H1 (cell line): ENCODE results near the gene OR13J1. TPM values are rescaled to one million over a fixed set of nuclear protein-coding genes. Genes with fewer than 3 reads are reported as not detected.

Experiments
- CTCF ChIA-PET: fragments of 300-600 bp; sonication (Branson Sonifier 250); formaldehyde crosslinking; loops from one replicate; lab custom pipeline; 2021; ENCODE audit not compliant: partially characterized antibody; lab: Charles Lee
- POLR2A ChIA-PET: fragments of 300-600 bp; sonication (Branson Sonifier 250); formaldehyde crosslinking; loops from one replicate; lab custom pipeline; 2021; ENCODE audit warnings: inconsistent platforms; ENCODE audit not compliant: partially characterized antibody; lab: Charles Lee
- DNase-seq, 2 experiments: peaks; one replicate each; pipeline versions ENCODE4 v3.0.0 to v3.0.0-alpha.2; 2010 to 2022; ENCODE audit warnings: low spot score in 2 of 2, low read depth in 1 of 2, mixed read lengths in 1 of 2
- FAIRE-seq: peaks from 2 replicates; lab custom pipeline; 2011; peaks lifted over from hg19 to GRCh38; lab: Jason Lieb, UNC
- H2AFZ ChIP-seq: 2 replicates; pipeline ENCODE4 v1.8.1; 2012; ENCODE audit warnings: low read length, inconsistent platforms
- H2AK5ac ChIP-seq: 2 replicates; pipeline ENCODE4 v1.6.1; 2013; ENCODE audit warnings: low read depth, low read length
- H2BK120ac ChIP-seq: replicated peaks from 2 replicates; pipeline ENCODE3; 2013; ENCODE audit warnings: low read depth, low read length, inconsistent platforms
- H2BK12ac ChIP-seq: 2 replicates; pipeline ENCODE4 v1.6.1; 2013; ENCODE audit warnings: low read depth, low read length
- H2BK15ac ChIP-seq: 2 replicates; pipeline ENCODE4 v1.6.1; 2013; ENCODE audit warnings: low read length
- H2BK20ac ChIP-seq: 2 replicates; pipeline ENCODE4 v1.6.1; 2013; ENCODE audit warnings: low read length
- H2BK5ac ChIP-seq: 2 replicates; pipeline ENCODE4 v1.6.1; 2013; ENCODE audit warnings: low read depth, low read length
- H3K14ac ChIP-seq: 2 replicates; pipeline ENCODE4 v1.6.1; 2013; ENCODE audit warnings: inconsistent platforms; ENCODE audit not compliant: insufficient read length
- H3K18ac ChIP-seq: 2 replicates; pipeline ENCODE4 v1.6.1; 2013; ENCODE audit warnings: low read length; ENCODE audit errors: extremely low read depth
- H3K23ac ChIP-seq: 2 replicates; pipeline ENCODE4 v1.6.1; 2013; ENCODE audit warnings: inconsistent platforms; ENCODE audit not compliant: insufficient read length
- H3K23me2 ChIP-seq: 2 replicates; pipeline ENCODE4 v1.6.1; 2013; ENCODE audit warnings: low read depth, low read length
- H3K27ac ChIP-seq: 2 replicates; pipeline ENCODE4 v1.6.1; 2011; ENCODE audit warnings: low read depth, low read length, inconsistent platforms
- H3K27me3 ChIP-seq, 4 experiments: replicated peaks in 1 of 4; 1 replicate in 1 of 4; 2 replicates in 3 of 4; pipeline versions ENCODE4 v1.6.1 to v1.8.1; 2011 to 2013; ENCODE audit warnings: low read length in 3 of 4, mild to moderate bottlenecking in 3 of 4, inconsistent platforms in 2 of 4, mixed read lengths in 2 of 4, moderate library complexity in 1 of 4; ENCODE audit not compliant: control insufficient read depth in 3 of 4, insufficient read depth in 3 of 4; ENCODE audit errors: extremely low read depth in 1 of 4
- H3K36me3 ChIP-seq, 4 experiments: 2 replicates each; pipeline versions ENCODE4 v1.6.1 to v1.8.1; 2011 to 2013; ENCODE audit warnings: mild to moderate bottlenecking in 4 of 4, low read length in 3 of 4, moderate library complexity in 2 of 4, control low read depth in 1 of 4, inconsistent platforms in 1 of 4; ENCODE audit not compliant: insufficient read depth in 4 of 4, control insufficient read depth in 2 of 4
- H3K4ac ChIP-seq: replicated peaks from 2 replicates; pipeline ENCODE3; 2013; ENCODE audit warnings: low read length, low read depth, mixed read lengths, inconsistent platforms; ENCODE audit not compliant: insufficient read length
- H3K4me1 ChIP-seq, 4 experiments: replicated peaks in 1 of 4; 1 replicate in 1 of 4; 2 replicates in 3 of 4; pipeline versions ENCODE4 v1.6.1 to v1.8.1; 2011 to 2013; ENCODE audit warnings: low read length in 3 of 4, inconsistent platforms in 2 of 4, mixed read lengths in 1 of 4; ENCODE audit not compliant: insufficient read depth in 4 of 4, control insufficient read depth in 3 of 4
- H3K4me2 ChIP-seq, 2 experiments: 2 replicates each; pipeline versions ENCODE4 v1.6.1 to v1.8.1; 2011 to 2013; ENCODE audit warnings: low read depth in 2 of 2, low read length in 2 of 2, control low read depth in 1 of 2, inconsistent platforms in 1 of 2, mild to moderate bottlenecking in 1 of 2; ENCODE audit not compliant: insufficient read depth in 1 of 2
- H3K4me3 ChIP-seq, 4 experiments: fragments of 200-600, 300-600 bp in 1 of 4; sonication (generic), shearing (Covaris generic), sonication (Bioruptor Twin) in 1 of 4; 2 replicates each; pipeline versions ENCODE4 v1.5.1 to v1.8.1; 2011 to 2016; ENCODE audit warnings: low read length in 4 of 4, low read depth in 3 of 4, control low read depth in 2 of 4, inconsistent platforms in 2 of 4, mild to moderate bottlenecking in 2 of 4, mixed read lengths in 1 of 4, moderate library complexity in 1 of 4; ENCODE audit not compliant: insufficient read depth in 2 of 4; ENCODE audit errors: extremely low read depth in 1 of 4
- H3K56ac ChIP-seq: replicated peaks from 2 replicates; pipeline ENCODE3; 2013; ENCODE audit warnings: low read depth, mild to moderate bottlenecking, mixed read lengths, low read length, inconsistent platforms; ENCODE audit not compliant: insufficient read length
- H3K79me1 ChIP-seq: 2 replicates; pipeline ENCODE4 v1.6.1; 2013; ENCODE audit warnings: low read depth, low read length, control low read depth
- H3K79me2 ChIP-seq, 2 experiments: 2 replicates each; pipeline versions ENCODE4 v1.6.1 to v1.8.1; 2012 to 2013; ENCODE audit warnings: low read length in 2 of 2, mild to moderate bottlenecking in 2 of 2, inconsistent platforms in 1 of 2; ENCODE audit not compliant: insufficient read depth in 2 of 2, control insufficient read depth in 1 of 2
- H3K9ac ChIP-seq, 4 experiments: replicated peaks in 1 of 4; 1 replicate in 1 of 4; 2 replicates in 3 of 4; pipeline versions ENCODE4 v1.6.1 to v1.8.1; 2011 to 2013; ENCODE audit warnings: low read depth in 3 of 4, low read length in 3 of 4, control low read depth in 2 of 4, mild to moderate bottlenecking in 2 of 4, moderate library complexity in 2 of 4, inconsistent platforms in 1 of 4; ENCODE audit errors: extremely low read depth in 1 of 4
- H3K9me3 ChIP-seq, 2 experiments: 2 replicates each; pipeline versions ENCODE4 v1.6.1 to v1.8.1; 2012 to 2013; ENCODE audit warnings: mild to moderate bottlenecking in 2 of 2, moderate library complexity in 2 of 2, control low read depth in 1 of 2, inconsistent platforms in 1 of 2, low read depth in 1 of 2, low read length in 1 of 2, mixed read lengths in 1 of 2; ENCODE audit not compliant: insufficient read depth in 2 of 2
- H4K20me1 ChIP-seq, 2 experiments: replicated peaks in 1 of 2; 2 replicates each; pipeline versions ENCODE3 to v1.8.1; 2011 to 2013; ENCODE audit warnings: inconsistent platforms in 2 of 2, low read length in 2 of 2, mild to moderate bottlenecking in 1 of 2; ENCODE audit not compliant: insufficient read depth in 2 of 2, control insufficient read depth in 1 of 2
- H4K5ac ChIP-seq: 2 replicates; pipeline ENCODE4 v1.6.1; 2013; ENCODE audit warnings: low read length, low read depth, mixed read lengths, inconsistent platforms; ENCODE audit not compliant: insufficient read length
- H4K8ac ChIP-seq: 2 replicates; pipeline ENCODE4 v1.8.0; 2013; ENCODE audit warnings: mild to moderate bottlenecking, moderate library complexity, low read length, inconsistent platforms; ENCODE audit not compliant: insufficient read depth; ENCODE audit errors: extremely low read depth
- H4K91ac ChIP-seq: replicated peaks from 2 replicates; pipeline ENCODE3; 2013; ENCODE audit warnings: low read length, mixed read lengths, inconsistent platforms; ENCODE audit not compliant: insufficient read length
- CBX8 ChIP-seq: fragments of 300-800, 300-1000 bp; sonication (generic); IDR thresholded peaks from 2 replicates; pipeline ENCODE4 v1.7.1; 2016; ENCODE audit warnings: low read depth, low read length, borderline replicate concordance
- CTBP2 ChIP-seq: IDR thresholded peaks from 2 replicates; pipeline ENCODE4 v1.7.0; 2011; ENCODE audit warnings: borderline replicate concordance, mild to moderate bottlenecking, moderate library complexity, mixed read lengths, low read length; ENCODE audit not compliant: insufficient read depth, insufficient read length
- JUND ChIP-seq: IDR thresholded peaks from 2 replicates; pipeline ENCODE4 v1.6.1; 2011; ENCODE audit warnings: mild to moderate bottlenecking, improper control_type of control experiment, low read length
- NRF1 ChIP-seq: IDR thresholded peaks from 2 replicates; pipeline ENCODE4 v1.6.1; 2011; ENCODE audit warnings: mild to moderate bottlenecking, low read depth, low read length, improper control_type of control experiment
- PHF8 ChIP-seq: fragments of 200-600 bp; sonication (generic); conservative IDR thresholded peaks from 2 replicates; pipeline ENCODE4 v1.7.1; 2012; ENCODE audit warnings: low read depth, mild to moderate bottlenecking, inconsistent platforms, low read length, moderate library complexity
- POU5F1 ChIP-seq: IDR thresholded peaks from 2 replicates; pipeline ENCODE4 v1.6.1; 2011; ENCODE audit warnings: low read depth, mild to moderate bottlenecking, low read length, moderate library complexity
- RFX5 ChIP-seq: IDR thresholded peaks from 2 replicates; pipeline ENCODE4 v1.6.1; 2011; ENCODE audit warnings: low read depth, low read length, improper control_type of control experiment, borderline replicate concordance
- TAF1 ChIP-seq: IDR thresholded peaks from 2 replicates; pipeline ENCODE4 v1.6.1; 2011; ENCODE audit warnings: mild to moderate bottlenecking, low read depth, low read length
- TBP ChIP-seq: IDR thresholded peaks from 2 replicates; pipeline ENCODE4 v1.6.1; 2011; ENCODE audit warnings: low read depth, low read length, improper control_type of control experiment
- YY1 ChIP-seq: IDR thresholded peaks from 2 replicates; pipeline ENCODE4 v1.6.1; 2011; ENCODE audit warnings: low read depth, mild to moderate bottlenecking, low read length
- WGBS, 2 experiments: shearing (Covaris generic) in 1 of 2; methylation state at CpG; one replicate each; pipeline versions ENCODE4 v1.1.6 to v1.1.7; 2013 to 2015; ENCODE audit warnings: low lambda C conversion rate in 2 of 2, mixed read lengths in 2 of 2, inconsistent platforms in 1 of 2, low coverage in 1 of 2, missing lambda C conversion rate in 1 of 2; ENCODE audit not compliant: insufficient replicate concordance in 2 of 2, insufficient coverage in 1 of 2, insufficient read length in 1 of 2; ENCODE audit errors: extremely low coverage in 1 of 2, missing lambda C conversion rate in 1 of 2; 5-methylcytosine and 5-hydroxymethylcytosine counted together
- polyA plus RNA-seq, 7 experiments: library from polyadenylated mRNA; depleted of rRNA in 3 of 7; stranded (reverse) in 5 of 7; unstranded in 2 of 7; fragments of >200 nt in 5 of 7; fragments of 200-250 nt in 2 of 7; gene quantifications; 1 replicate in 5 of 7; 2 replicates in 1 of 7; 4 replicates in 1 of 7; pipeline versions ENCODE4 v1.2.1 to v1.2.3, GENCODE V29; 2011 to 2013; ENCODE audit warnings: missing spikeins in 2 of 7, mixed read lengths in 2 of 7
- total RNA-seq: library from RNA; stranded (reverse); fragmentation: NEBNext Ultra II Directional; extraction: Animal tissue kit (Norgen Biotek cat#: 25700); gene quantifications from 2 replicates; pipeline ENCODE4 v1.2.1, GENCODE V29; 2021

Gene OR13J1
- total and polyA plus RNA-seq, 2 of the 8 experiments (the other 6 are each of a cell fraction or from before 2014, with no cell fraction given) = not detected

DNA sequence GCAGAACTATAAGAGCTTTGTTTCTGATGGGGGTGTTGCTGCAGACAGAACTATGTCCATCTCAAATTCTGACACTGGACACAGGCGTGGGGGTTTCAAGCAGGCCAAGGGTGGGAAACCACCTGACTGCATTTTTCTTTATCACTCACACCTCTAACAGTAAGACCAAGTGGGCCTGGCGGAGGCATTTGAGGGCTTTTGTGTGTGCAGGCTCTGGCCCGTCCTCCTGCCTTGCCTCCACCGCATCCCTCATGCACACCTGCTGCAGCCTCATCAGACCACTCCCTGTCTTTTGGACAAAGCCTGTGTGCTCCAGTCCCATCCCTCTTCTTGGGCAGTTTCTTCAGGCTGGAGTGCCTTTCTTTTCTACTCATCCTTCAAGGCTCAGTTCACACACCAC, 7.9 kb downstream of the OR13J1 start:
- H4K5ac ChIP-seq = no peak overlapping the region
- H3K4me1 ChIP-seq = no peaks in the 10 kb centered on the region
- DNase-seq = no peak
- no peaks in the 10 kb centered on the region for H3K79me2 ChIP-seq
- no peak overlapping the region for H4K91ac ChIP-seq
- ChIA-PET POLR2A (interaction anchor here (0.9 to 7.4 kb wide), 2 partner anchors 16 to 51 kb away, joined by 3 to 43 read pairs; partner anchors contain the start of gene SPAG8), CTCF (interaction anchor here (1.1 to 5.3 kb wide), 7 partner anchors 9 to 40 kb away, joined by 3 to 25 read pairs (median 5); no protein-coding TSS in a partner anchor)
- H2BK15ac ChIP-seq = no peak overlapping the region
- H3K9ac ChIP-seq = no peak overlapping the region
- no peak overlapping the region for H3K14ac ChIP-seq
- H2AK5ac ChIP-seq = no peak overlapping the region
- no peak overlapping the region for H3K4me3 ChIP-seq
- no peak overlapping the region for H2AFZ ChIP-seq
- no peak overlapping the region for H3K18ac ChIP-seq
- peaks cover 0 to 2% (median 0%) of the 10 kb centered on the region in 4 experiments; a peak in 1 of 7 replicates for H3K27me3 ChIP-seq
- no peak overlapping the region for H3K23ac ChIP-seq
- no peak overlapping the region for H2BK120ac ChIP-seq
- no peak overlapping the region for H3K4me2 ChIP-seq
- TF ChIP-seq RFX5 (no peak), JUND (no peak), CBX8 (no peak), POU5F1 (no peak), NRF1 (no peak), YY1 (no peak), CTBP2 (no peak), TBP (no peak), PHF8 (no peak), TAF1 (no peak)
- H3K56ac ChIP-seq = no peak overlapping the region
- no peak for FAIRE-seq
- no peaks in the 10 kb centered on the region for H3K36me3 ChIP-seq
- WGBS, 2 experiments = 85% methylated on average over 4 of the region's 4 CpGs; no CpG with 5 or more reads in 1 of the 2 experiments
- no peaks in the 10 kb centered on the region for H3K79me1 ChIP-seq
- no peaks in the 10 kb centered on the region; the same call in 1 of the 2 replicates for H3K23me2 ChIP-seq
- peaks cover 0 to 2% of the 10 kb centered on the region in 2 experiments for H4K20me1 ChIP-seq
- no peaks in the 10 kb centered on the region for H3K9me3 ChIP-seq
- no peak overlapping the region for H3K4ac ChIP-seq
- H4K8ac ChIP-seq = no peak overlapping the region
- H2BK20ac ChIP-seq = no peak overlapping the region
- H3K27ac ChIP-seq = no peak overlapping the region
- no peak overlapping the region for H2BK12ac ChIP-seq
- no peak overlapping the region for H2BK5ac ChIP-seq
